SJCRH30 (cell line): ENCODE measurements around the gene TCF7. TPM values are rescaled to one million over a fixed set of nuclear protein-coding genes. Genes with fewer than 3 reads are reported as not detected.

Experiments
- DNase-seq, 2 experiments: peaks; one replicate each; pipeline ENCODE4 v3.0.0-alpha.2; 2015 to 2020
- H3K27ac ChIP-seq: fragments of 250-450 bp; sonication (Bioruptor Pico); 2 replicates; pipeline ENCODE4 v1.5.1; 2020; ENCODE audit warnings: mild to moderate bottlenecking, moderate library complexity
- H3K27me3 ChIP-seq: fragments of 250-450 bp; sonication (Bioruptor Pico); 2 replicates; pipeline ENCODE4 v1.5.1; 2020; ENCODE audit warnings: mild to moderate bottlenecking, moderate library complexity
- H3K36me3 ChIP-seq: fragments of 250-450 bp; sonication (Bioruptor Pico); 2 replicates; pipeline ENCODE4 v1.5.1; 2020; ENCODE audit warnings: mild to moderate bottlenecking, moderate library complexity
- H3K4me1 ChIP-seq: fragments of 250-450 bp; sonication (Bioruptor Pico); 2 replicates; pipeline ENCODE4 v1.5.1; 2020; ENCODE audit warnings: mild to moderate bottlenecking, moderate library complexity
- H3K4me3 ChIP-seq: fragments of 250-450 bp; sonication (Bioruptor Pico); 2 replicates; pipeline ENCODE4 v1.5.1; 2020; ENCODE audit warnings: mild to moderate bottlenecking, moderate library complexity
- H3K9me3 ChIP-seq: fragments of 250-450 bp; sonication (Bioruptor Pico); replicated peaks from 2 replicates; pipeline ENCODE4 v1.5.1; 2020; ENCODE audit warnings: mild to moderate bottlenecking, moderate library complexity
- total RNA-seq: library from RNA; depleted of rRNA; stranded (reverse); fragments of >200 nt; shearing (Covaris generic); gene quantifications from 2 replicates; pipeline ENCODE4 v1.2.3, GENCODE V29; 2014

TCF7 gene
- total RNA-seq, 1 experiment from 2014 or later: 2.4 TPM

DNA sequence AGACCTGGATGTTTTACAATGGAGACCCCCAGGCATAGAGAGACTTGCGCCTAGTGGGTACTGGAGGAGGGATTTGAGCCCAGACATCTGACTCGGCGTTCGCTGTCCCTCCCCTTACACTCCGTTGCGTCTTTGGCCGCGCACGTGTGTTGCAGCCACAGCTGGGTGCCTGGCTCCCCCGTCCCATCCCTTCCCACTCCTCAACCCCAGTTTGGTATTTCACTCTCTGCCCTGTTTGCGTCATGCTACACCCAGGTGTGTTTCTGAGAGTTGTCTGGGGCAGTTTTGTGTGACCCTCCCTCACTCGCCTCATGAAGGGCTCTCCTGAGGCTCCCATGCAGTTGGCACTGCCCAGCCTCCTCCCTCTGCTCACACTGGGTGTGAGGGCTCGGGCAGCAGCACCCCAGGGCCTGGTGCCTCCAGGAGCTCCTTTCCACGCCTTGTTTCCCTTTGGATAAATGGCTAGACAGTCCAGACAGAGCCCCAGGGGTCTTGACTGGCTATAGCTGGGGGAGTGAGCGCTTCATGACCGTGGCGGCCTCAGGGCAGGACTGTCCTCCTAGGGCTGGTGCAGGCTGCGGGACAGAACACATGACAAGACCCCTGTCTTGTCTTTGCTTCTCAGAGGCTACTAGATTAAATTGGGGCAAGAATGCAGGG is 13.6 kb downstream of the TCF7 start:
- no peaks in the 10 kb centered on the region for H3K36me3 ChIP-seq
- DNase-seq: no peak
- H3K4me1 ChIP-seq: no peaks in the 10 kb centered on the region
- no peaks in the 10 kb centered on the region for H3K27me3 ChIP-seq
- no peak overlapping the region for H3K27ac ChIP-seq
- no peak overlapping the region for H3K4me3 ChIP-seq
- no peaks in the 10 kb centered on the region for H3K9me3 ChIP-seq

DNA sequence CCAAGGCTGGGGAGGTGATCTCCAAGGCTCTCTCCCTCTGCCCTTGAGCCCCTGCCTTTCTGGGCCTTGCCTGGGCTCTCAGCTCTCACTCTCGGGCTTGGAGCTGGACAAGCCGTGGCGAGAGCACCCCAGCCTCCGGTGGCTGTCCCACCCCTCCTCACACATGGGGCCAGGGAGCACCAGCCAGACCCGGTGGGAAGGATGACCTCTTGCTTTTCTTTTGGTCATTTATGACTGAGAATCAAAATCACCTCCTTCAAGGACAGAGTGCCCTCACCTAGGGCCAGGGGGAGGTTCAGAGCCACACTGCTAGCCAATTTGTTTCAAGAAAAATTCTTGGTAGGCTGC is 14.1 kb downstream of the TCF7 start:
- Histone ChIP-seq H3K4me1 (no peaks in the 10 kb centered on the region), H3K27me3 (no peaks in the 10 kb centered on the region)

DNA sequence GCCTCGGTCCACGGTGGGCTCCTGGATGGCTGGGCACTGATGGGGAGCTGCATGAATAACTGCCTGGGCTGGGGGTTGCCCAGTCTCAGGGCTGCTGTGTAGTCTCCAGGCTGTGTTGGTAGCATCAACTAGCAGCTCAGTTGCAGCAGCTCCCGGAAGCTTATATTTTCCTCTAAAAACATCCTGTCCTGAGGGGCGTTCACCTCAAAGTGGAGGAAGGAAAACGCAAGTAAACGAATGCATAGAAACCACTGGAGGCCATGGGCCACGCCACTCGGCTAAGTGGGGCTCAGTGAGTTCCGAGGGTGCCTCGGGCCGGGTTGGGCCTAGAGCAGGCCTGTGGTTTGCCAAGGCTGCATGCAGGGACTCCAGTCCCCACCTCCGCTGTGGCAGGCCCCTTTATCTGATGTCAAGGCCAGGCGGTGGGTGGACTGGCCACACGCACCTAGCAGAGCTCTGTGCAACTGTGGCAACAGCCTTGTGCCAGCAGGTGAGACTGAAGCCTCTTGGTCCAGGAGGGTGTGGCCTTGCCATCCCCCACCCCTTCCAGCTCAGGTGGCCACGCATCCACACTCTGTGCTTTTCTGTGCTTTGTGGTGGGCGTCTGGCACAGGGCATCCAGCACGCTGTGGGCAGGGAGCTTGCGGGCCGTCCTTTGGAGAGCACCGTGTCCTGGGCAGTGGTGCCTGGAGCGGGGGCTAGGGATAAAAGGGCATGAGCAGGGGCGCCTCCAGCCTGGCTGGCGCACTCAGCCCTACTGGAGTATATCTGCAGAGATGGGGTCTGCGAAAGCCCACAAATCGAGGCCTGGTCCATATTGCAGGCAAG is 15.1 kb downstream of the TCF7 start:
- H3K36me3 ChIP-seq: peaks cover 3% of the 10 kb centered on the region
- H3K27me3 ChIP-seq: no peaks in the 10 kb centered on the region
- H3K4me1 ChIP-seq: no peaks in the 10 kb centered on the region
- no peak for DNase-seq
- H3K9me3 ChIP-seq: no peaks in the 10 kb centered on the region
- H3K27ac ChIP-seq: no peak overlapping the region
- no peak overlapping the region for H3K4me3 ChIP-seq

More for the DNA sequence above, 14.1 kb downstream of the TCF7 start:
- Histone ChIP-seq H3K27ac (no peak overlapping the region), H3K36me3 (no peaks in the 10 kb centered on the region), H3K9me3 (no peaks in the 10 kb centered on the region), H3K4me3 (no peak overlapping the region)
- no peak for DNase-seq

DNA sequence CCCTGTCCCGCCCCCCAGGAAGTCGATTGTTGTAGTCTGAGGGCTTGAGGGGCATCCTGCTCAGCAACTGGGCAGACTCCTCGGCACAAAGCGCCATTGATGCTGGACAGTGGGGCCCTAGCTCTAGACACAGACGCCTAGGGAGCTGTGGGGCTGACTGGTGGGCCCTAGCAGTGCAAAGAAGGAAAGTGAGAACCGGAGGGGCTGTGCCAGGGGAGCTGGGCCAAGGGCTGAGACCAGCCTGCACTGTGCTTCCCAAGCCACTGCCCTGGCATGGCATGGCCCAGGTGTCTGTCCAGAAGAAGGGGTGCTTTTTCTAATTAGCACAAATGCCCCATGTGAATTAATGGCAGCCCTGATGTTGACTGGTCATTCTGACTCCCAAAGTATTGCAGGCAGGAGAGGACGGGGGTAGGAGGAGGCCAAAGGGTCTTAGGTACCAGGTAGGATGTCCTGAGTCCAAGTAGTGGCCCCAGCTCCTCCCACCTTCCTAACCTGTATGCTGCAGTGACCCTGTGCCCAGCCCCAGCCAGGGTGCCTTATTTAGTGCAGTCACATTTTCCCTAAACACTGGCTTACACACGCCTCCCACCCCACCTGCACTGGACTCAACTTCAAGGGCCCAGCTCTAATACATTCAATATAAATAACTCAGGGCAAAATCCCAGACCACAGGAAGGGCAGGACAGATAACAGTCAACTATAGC is 15.9 kb downstream of the TCF7 start:
- Histone ChIP-seq H3K4me1 (no peaks in the 10 kb centered on the region), H3K27ac (no peak overlapping the region), H3K27me3 (no peaks in the 10 kb centered on the region), H3K4me3 (no peak overlapping the region), H3K9me3 (no peaks in the 10 kb centered on the region), H3K36me3 (peaks cover 5% of the 10 kb centered on the region)
- no peak for DNase-seq

DNA sequence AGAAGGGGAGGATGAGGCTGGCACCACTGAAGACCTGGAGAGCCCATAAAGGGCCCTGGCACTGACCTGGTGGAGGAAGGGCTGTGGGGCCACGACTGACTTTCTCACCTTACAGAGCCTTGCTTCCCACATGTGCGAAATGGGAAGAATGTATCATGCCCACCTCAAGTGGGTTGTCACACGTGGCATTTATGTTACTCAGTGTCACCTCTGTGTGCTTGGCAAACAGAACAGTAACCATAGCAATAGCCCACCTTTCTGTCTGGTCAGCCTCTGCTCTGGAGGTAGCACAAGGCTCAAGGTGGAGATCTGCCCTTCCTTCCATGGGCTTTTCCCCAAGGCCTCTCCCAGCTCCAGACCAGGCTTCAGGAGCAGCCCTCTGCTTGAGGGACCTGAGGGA is 16.7 kb downstream of the TCF7 start:
- Histone ChIP-seq H3K4me1 (no peaks in the 10 kb centered on the region), H3K9me3 (no peaks in the 10 kb centered on the region), H3K27ac (no peak overlapping the region), H3K4me3 (no peak overlapping the region), H3K36me3 (peaks cover 9% of the 10 kb centered on the region), H3K27me3 (no peaks in the 10 kb centered on the region)
- no peak for DNase-seq

DNA sequence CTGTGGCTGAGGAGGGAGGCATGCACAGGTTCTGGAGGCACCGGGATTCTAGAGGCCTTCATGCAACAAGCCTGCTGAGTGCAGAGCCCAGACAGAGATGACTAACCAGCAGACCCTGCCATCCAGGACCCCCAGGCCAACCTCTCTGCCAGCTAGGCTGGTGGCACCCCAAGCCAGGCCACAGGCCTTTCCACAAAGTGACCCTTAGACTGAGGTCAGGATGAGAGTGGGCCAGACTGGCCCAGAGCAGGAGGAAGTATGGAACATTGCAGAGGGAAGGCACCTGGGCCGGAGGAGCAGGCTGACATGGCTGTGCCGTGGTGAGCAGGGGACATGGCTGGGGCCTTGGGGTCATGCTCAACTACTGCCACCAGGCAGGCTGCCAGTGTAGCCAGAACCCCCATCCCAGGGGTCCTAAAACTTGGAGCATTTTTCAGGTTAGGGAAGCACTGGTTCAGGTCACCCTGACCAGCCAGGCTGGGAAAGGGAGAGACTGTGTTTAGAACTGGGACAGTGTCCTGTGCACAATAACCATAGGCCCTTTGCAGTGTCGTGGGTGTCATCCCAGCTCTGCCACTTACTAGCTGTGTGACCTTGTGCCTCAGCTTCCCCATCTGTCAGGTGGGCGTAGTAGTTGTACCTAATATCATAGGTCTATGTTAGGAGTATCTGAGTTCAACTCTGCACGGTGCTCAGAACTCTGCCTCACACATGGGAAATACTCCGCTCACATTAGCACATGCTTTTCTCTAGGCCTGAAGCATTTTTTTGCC is 17.3 kb downstream of the TCF7 start:
- H3K36me3 ChIP-seq: peaks cover 12% of the 10 kb centered on the region
- no peaks in the 10 kb centered on the region for H3K4me1 ChIP-seq
- H3K27ac ChIP-seq: no peak overlapping the region
- no peak overlapping the region for H3K4me3 ChIP-seq
- no peaks in the 10 kb centered on the region for H3K9me3 ChIP-seq
- DNase-seq: no peak
- no peaks in the 10 kb centered on the region for H3K27me3 ChIP-seq

DNA sequence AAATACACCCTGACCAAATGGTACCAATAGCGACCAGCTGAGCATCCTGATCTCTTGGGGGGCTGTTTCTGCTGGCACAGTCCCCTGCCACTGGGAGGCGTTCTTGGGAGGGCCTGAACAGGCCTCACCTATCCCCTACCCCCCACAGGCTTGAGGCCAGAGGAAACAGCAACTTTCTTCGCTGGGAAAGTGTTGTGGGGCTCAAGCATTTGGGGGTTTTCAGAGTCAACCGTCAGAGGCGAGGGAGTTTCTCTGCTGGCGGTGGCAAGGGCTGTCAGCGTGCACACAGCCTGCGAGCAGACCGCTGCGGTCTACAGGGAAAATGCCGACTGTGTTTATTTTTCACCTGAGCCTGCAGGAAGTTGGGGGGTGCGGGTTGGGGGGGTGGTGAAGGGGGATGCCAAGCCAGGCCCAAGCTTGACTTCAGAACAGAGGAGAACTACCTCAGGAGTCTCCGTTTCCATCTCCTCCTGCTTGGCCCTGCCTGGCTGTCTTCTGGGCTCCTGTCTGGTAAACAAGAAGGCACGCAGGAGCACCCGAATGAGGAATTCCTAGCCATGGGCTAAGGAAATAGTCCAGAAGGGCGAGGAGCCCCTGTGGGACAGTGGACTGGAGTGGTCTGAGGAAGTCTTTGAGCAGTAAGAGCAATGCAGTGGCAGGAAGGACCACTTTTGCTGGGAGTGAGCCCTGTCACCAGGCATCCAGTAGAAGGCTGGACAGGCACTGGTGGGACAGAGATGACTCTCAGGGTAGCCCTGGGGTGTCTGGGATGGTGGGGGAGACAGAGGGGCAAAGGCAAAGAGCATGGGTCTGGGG is 18.1 kb downstream of the TCF7 start:
- no peaks in the 10 kb centered on the region for H3K27me3 ChIP-seq
- DNase-seq: no peak
- H3K9me3 ChIP-seq: no peaks in the 10 kb centered on the region
- H3K4me1 ChIP-seq: no peaks in the 10 kb centered on the region
- H3K4me3 ChIP-seq: no peak overlapping the region
- no peak overlapping the region for H3K27ac ChIP-seq
- peaks cover 14% of the 10 kb centered on the region for H3K36me3 ChIP-seq

DNA sequence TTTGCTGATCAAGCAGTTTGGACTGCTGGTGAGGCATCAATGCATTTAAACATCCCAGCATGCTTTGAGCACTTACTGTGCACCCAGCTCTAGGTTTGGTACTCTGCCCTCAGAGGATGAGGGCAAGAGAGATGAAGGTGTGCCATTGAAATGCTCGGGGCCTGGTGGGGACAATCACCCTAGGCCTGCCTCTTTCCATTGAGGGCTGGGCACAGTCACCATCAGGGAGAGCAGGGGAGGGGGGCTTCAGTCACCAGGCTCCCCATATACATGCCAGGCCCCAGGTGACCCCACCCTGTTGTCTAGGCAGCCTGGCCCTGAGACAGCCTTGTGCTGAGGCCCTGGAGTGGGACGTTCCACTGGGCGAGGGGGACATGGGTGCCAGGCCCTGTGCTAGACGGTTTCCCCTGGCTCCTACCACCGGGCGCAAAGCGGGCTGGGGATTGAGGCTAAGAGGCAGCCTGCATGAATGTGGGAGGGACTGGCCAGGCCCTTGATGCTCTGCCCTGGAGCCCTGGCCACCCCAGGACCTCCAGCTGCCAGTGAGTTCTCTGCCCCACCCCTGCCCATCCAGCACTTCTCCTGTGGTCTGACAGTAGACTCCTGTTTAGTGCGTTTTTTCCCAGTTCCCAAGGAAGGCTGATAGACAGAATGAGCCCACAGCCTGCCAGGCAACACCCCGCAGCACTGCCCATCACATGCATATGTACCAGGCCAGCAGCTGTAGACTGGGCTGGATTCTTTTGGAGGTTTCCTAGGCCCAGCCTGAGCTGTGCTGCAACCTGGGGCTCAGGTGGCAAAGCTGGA is 18.9 kb downstream of the TCF7 start:
- Histone ChIP-seq H3K27ac (no peak overlapping the region), H3K27me3 (no peaks in the 10 kb centered on the region), H3K36me3 (peaks cover 14% of the 10 kb centered on the region), H3K4me1 (peaks cover 2% of the 10 kb centered on the region; the same call in 1 of the 2 replicates), H3K4me3 (no peak overlapping the region), H3K9me3 (no peaks in the 10 kb centered on the region)
- DNase-seq: no peak

DNA sequence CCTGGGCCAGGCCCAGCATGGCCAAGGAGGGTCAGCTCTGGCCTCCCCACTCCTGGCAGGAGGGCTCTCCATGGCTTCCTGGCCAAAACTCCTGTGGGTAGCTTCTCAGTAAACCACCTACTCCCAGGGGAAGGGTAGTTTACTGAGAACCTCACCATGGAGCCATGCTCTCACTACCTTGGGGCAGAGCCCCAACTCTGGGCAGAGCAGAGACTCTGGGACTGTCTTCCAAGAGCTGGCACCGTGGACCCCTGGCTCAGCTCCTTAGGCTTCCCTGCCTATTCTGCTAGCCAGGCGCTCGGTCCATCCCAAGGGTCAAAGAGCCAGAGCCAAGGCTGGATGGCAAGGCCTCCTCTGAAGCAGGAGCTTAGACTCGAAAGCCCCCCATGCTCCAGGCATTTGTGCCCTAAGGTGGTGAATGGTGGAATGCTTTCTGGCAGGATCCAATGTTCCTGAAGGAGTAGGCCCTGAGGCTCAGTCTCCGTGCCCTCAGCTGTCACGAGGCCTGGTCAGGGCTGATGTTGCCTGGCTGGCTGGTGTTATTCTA is 19.6 kb downstream of the TCF7 start:
- H3K27ac ChIP-seq: no peak overlapping the region
- peaks cover 17% of the 10 kb centered on the region for H3K36me3 ChIP-seq
- no peak for DNase-seq
- no peaks in the 10 kb centered on the region for H3K9me3 ChIP-seq
- H3K4me1 ChIP-seq: peaks cover 5% of the 10 kb centered on the region; the same call in 1 of the 2 replicates
- H3K27me3 ChIP-seq: no peaks in the 10 kb centered on the region
- no peak overlapping the region for H3K4me3 ChIP-seq

DNA sequence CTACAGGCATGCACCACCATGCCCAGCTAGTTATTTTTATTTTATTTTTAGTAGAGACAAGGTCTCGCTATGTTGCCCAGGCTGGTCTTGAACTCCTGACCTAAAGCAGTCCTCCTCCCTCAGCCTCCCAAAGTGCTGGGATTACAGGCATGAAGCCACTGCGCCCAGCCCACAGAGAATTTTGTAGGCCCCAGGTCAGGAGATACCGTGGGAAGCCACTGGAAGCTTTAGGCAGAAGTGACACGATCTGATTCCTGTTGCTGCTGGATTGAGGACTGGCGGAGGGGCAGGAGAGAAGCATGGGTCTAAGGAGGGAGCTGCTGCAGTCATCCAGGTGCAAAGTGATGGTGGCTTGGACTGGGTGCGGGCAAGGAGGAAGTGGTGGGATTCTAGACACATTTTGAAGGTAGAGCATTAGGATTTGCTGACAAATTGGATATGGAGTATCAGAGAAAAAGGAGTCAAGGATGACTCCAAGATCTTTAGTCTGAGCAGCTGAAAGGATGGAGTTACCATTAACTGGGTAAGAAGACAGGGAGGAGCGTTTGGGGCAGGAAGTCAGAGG is 20.7 kb downstream of the TCF7 start:
- H3K9me3 ChIP-seq: no peaks in the 10 kb centered on the region
- no peak overlapping the region for H3K4me3 ChIP-seq
- no peak for DNase-seq
- H3K36me3 ChIP-seq: peaks cover 22% of the 10 kb centered on the region
- no peaks in the 10 kb centered on the region for H3K27me3 ChIP-seq
- no peak overlapping the region for H3K27ac ChIP-seq
- H3K4me1 ChIP-seq: peaks cover 5% of the 10 kb centered on the region; the same call in 1 of the 2 replicates

DNA sequence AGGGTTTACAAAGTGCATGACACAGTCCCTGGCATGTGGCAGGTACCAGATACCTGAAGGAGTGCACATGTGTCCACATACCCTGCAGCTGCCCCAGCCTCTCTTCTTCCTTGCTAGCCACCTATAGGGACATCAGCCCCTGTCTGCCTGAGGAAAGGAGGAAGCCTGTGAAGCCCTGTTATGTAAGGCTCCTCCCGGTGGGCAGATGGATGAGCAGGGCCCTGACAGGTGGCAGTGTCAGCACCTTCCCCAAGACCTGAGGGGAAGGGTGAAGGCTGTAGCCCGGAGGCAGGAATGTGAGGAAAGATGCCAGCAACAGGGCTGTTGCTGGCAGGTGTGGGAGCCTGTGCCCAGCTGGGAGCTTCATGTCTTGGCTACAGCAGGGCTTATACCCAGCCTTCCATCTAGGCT is 21.7 kb downstream of the TCF7 start:
- H3K9me3 ChIP-seq: no peaks in the 10 kb centered on the region
- H3K4me3 ChIP-seq: no peak overlapping the region
- H3K27me3 ChIP-seq: no peaks in the 10 kb centered on the region
- peaks cover 5% of the 10 kb centered on the region; the same call in 1 of the 2 replicates for H3K4me1 ChIP-seq
- DNase-seq: no peak
- H3K36me3 ChIP-seq: peaks cover 22% of the 10 kb centered on the region
- no peak overlapping the region for H3K27ac ChIP-seq

DNA sequence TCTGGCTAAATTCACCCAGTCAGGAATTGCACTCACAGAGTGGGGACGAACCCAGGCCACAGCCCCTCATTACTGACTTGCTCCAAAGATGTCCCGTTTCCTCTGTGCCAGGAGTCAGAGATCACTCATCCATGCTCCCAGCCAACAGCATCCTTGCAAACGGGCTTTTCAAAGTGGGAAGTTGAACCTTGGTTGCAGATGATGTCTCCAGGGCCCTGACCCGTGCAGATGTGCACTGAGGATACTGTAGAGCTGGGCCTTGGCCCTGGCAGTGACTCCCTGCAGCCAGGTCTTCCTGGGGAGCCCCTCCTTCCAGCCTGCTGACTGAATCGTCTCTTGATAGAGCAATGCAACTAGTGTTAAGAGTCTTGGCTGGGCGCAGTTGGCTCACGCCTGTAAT is 22.3 kb downstream of the TCF7 start:
- peaks cover 22% of the 10 kb centered on the region for H3K36me3 ChIP-seq
- H3K27me3 ChIP-seq: no peaks in the 10 kb centered on the region
- H3K9me3 ChIP-seq: no peaks in the 10 kb centered on the region
- no peak overlapping the region for H3K27ac ChIP-seq
- no peak for DNase-seq
- peaks cover 5% of the 10 kb centered on the region; the same call in 1 of the 2 replicates for H3K4me1 ChIP-seq
- H3K4me3 ChIP-seq: no peak overlapping the region
